Hindlimb muscle (tissue), 1 donor: ENCODE data around the gene RAB9B. TPM values are rescaled to one million over a fixed set of nuclear protein-coding genes. Genes with fewer than 3 reads are reported as not detected.
A peak's percentile ranks its signal among the peaks of the same experiment; 100 is the strongest.

Experiments used
- DNase-seq: peaks from one replicate; pipeline ENCODE4 v3.0.0-alpha.2; 2013
- polyA plus RNA-seq: library from polyadenylated mRNA; unstranded; fragments of 120-200 nt; gene quantifications from one replicate; pipeline ENCODE4 v1.2.1, GENCODE V29; 2013; ENCODE audit not compliant: insufficient read length

Gene RAB9B
- polyA plus RNA-seq, 1 donor = 22.6 TPM

DNA sequence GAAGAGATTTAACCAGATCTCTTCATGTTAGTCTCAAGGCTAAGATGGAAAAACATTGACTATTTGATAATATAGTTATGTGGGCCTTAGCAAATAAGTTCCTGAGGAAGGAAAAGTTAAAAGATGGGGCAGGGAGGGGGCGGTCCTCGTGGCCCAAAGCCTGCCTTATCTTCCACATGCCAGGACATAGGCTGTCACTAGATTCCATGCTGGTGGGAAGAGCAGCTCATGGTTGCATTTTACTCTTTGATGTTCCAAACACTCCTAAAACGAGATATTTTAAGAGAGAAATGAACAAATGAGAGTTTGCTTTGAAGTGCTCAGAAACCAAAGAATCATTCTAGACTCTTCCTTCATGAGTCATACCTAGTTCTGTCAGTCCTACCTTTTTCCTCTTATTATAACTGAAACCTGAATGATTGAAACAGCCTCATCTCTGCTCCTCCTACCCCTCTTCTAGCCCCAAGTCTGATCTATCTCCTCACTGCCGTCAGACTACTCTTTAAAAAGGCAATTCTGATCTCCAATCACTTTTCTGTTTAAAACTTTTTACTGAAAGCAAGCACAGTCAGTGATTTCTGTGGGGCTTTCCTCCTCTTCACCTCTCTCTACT lies 25.1 kb downstream of the RAB9B start:
- no peak for DNase-seq

DNA sequence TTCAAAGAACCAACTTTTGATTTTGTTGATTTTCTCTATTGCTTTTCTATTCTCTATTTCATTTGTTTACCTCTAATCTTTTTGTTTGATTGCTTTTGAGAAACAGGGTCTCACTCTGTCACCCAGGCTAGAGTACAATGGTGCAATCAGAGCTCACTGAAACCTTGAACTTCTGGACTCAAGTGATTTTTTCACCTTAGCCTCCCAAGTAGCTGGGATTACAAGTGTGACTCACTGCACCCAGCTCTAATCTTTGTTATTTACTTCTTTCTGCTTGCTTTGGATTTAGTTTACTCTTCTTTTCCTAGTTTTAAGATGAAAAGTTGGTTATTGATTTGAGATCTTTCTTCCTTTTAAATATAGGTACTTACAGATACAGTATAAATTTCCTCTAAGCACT lies 26.2 kb downstream of the RAB9B start:
- no peak for DNase-seq

DNA sequence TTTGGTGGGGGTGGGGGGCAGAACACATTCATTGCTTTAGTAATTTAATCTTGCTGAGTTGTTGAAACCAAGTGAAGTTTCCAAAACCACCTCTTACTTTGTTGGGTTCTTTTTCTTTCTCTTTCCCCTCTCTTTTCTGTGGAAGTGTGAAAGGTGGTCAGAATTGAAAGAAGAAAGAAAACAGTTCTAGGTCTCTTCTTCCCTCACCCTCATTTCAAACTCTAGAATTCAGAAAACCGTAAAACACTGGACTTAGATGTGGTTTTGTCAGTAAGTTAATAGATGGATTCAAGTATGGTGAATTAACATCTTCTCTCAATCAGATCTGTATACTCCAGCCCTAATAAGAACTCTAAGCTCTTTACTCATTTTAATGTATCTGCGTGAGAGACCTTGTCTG lies 31.7 kb downstream of the RAB9B start:
- DNase-seq = no peak

DNA sequence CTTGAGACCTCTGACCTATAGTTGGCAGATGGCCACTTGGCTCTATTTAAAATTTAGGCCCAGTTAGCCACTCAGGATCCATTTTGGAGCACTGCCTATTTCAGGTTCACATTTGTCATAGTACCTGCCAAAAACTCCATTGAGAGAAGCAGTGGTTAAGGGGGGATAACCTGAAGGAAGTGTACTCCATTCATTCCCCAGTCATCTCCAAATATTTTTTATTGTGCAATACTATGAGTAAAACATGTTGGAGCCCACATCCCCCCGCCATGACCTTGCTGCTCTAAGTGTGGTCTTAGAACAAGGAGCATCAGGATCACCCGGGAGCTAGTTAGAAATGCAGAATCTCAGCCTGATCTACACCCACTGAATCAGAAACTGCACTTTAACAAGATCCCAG lies 34.4 kb downstream of the RAB9B start:
- DNase-seq = no peak

DNA sequence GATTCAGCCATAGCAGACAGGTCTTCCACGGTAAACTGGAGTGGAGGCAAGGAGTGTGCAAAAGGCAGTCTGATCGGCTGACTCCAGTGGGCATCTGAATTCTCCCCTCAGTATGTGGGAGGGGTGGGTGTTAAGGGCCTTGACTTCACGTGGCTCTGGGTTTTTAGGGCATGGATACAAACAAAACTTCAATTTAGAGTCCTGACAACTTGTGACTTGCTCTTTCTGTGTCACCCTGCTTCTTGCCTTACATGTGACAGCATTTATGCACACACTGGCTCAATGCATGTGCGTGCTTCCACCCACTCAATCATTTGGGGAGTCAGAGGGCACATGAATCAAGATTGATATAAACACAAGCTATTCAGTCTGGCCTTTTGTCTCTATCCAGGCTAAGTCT lies 37.9 kb downstream of the RAB9B start:
- no peak for DNase-seq

DNA sequence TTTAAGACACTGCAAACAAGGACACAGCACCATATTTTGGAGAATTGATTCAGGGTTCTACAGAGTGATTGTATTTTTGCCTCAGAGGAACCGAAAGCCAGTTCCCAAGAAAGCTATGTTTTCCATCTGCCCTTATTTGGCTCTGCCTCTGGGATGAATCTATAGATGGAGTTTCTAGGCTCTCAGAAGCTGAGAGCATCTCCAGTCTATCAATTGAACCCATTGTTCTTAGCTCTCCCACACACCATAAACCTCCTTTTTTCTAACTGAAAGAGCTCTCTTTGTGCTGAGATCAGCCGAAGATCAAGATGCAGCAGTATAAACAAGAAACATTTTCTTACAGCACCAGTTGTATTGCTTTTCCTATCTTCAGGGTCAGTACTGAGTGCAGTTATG lies 38.5 kb downstream of the RAB9B start:
- no peak for DNase-seq

DNA sequence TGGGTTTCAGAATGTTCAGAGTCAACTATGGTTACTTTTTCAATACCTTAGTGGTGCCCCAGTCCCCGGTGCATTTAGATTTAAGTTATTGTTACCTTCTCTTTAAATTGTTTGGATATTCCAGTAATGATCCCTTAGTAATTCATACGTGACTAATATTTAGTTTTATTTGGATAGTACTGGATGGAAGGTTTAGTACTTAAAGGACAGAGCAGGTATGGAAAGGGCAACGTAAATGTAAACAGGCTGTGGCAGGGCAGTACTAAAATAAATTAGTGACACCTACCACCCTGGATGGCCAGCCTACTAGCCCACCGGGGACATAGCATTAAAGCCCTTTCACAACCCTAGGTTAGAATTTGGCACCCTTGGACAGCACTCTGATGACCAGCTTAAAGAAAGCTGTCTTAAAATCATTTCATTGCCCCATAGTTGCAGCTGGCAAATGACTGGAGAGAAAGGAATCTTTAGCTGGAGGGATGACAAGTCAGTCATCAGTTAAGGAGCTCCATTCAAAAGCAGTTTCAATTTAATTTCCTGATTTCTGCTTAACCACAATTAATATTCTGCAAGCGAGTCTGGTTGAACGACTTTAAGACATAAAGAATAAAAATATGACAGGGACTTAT lies 39.0 kb downstream of the RAB9B start:
- no peak for DNase-seq

DNA sequence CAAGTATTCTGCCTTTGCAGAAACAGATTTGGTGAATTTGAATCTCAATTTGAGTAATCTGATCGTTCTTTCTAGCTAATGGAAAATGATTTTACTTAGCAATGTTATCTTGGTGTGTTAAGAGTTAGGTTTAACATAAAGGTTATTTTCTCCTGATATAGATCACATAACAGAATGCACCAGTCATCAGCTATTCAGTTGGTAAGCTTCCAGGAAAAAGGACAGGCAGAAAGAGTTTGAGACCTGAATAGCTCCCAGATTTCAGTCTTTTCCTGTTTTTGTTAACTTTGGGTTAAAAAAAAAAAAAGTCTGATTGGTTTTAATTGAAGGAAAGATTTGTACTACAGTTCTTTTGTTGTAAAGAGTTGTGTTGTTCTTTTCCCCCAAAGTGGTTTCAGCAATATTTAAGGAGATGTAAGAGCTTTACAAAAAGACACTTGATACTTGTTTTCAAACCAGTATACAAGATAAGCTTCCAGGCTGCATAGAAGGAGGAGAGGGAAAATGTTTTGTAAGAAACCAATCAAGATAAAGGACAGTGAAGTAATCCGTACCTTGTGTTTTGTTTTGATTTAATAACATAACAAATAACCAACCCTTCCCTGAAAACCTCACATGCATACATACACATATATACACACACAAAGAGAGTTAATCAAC lies 40.1 kb downstream of the RAB9B start:
- no peak for DNase-seq

DNA sequence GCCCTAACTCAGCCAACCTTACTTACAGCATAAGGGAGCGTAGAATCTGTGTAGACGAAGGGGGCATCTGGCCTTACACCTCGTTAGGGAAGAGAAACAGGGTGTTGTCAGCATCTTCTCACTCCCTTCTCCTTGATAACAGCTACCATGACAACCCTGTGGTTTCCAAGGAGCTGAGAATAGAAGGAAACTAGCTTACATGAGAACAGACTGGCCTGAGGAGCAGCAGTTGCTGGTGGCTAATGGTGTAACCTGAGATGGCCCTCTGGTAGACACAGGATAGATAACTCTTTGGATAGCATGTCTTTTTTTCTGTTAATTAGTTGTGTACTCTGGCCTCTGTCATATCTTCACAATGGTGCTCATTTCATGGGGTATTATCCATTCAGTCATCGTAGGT lies 40.8 kb downstream of the RAB9B start:
- no peak for DNase-seq

DNA sequence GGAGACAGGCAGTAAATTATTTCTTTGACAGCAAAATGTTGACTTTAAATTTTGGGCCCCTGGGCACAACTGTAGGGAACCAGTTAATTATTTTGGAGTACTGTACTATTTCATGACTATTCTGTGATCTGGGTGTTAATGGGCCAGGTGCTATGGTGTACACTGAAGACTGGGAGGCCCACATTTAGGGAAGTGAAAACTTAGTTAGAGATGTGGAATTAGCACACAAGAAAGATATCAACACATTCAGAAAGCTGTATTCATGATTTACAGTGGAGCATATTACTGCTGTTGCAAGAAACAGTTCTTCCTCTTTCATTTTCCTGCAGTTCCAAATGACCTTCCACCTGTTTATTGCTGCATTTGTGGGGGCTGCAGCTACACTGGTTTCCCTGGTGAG lies 43.1 kb downstream of the RAB9B start:
- DNase-seq = no peak

DNA sequence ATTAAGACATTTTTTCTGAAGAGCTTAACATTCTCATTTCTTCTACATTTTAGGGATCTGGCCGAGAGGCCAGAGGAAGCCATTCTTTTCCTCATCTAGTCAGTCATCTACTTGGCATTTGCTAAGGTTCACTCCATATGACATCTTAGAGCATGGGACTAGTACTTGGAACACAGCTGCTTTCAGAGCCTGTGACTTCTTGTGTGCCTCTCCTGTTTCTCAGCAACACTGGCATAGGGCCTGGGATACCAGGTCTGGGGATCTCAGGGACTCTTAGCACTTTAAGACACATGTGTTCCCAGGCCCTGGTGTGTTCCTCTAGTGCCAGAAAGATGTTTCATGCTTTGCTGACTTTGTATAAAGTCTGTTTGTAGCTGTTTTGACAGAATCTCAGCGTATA lies 48.1 kb downstream of the RAB9B start:
- DNase-seq = peak; percentile 62

DNA sequence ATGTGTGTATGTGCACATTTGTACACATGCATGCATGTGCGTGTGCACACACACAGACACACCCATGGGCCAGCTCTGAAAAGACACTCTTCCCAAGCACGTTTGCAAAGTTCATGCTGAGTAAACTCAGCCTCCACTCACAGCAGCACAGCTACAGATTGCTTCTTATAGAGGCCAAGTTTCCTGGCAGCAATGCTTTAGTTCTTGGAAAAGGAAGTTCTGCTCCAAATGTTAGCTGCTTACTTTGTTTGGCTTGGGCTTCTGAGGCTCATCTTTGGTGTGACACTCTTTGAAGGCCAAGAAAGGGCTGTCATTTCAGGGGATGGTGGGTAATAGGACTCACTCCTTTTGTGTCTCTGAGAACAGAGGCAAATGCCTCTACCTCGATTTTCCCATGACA lies 48.9 kb downstream of the RAB9B start:
- peak; percentile 74 for DNase-seq

DNA sequence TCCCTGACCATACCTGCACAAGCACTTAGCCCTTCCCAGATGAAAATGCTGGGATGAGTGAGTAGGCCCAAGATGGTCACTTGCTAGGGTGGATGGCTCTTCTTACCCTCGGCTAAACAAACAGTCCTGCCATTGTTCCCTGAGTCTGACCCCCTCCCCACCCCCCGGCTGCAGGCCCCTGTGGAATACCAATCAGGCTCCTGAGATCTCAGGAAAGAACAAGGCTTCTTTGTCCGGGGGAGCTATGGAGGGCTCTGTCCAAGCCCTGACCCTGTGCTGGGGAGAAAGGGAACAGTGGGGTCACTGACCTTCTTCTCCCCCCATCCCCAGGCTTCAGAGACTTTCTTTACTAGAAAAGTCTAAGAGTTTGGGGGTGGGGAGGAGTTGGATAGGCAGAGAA lies 49.4 kb downstream of the RAB9B start:
- no peak for DNase-seq

DNA sequence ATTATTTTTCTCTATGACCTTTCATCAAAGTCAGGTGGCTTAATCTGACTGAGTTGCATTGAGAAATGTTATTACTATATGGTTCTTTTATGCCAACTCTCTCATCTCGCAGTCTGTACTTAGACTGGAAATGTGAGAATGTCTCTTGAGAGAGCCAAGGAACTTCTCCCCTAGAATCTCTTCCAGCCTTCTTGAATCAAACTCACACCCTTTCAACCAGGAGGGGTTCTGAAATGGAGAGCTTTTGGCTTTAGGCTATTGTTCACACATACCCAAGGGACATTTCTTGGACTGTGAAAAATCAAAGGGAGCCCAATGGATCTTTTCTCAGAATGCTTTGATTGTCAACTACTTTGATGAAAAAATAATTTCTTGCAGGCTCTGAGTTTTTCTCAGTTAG lies 50.4 kb downstream of the RAB9B start:
- no peak for DNase-seq

DNA sequence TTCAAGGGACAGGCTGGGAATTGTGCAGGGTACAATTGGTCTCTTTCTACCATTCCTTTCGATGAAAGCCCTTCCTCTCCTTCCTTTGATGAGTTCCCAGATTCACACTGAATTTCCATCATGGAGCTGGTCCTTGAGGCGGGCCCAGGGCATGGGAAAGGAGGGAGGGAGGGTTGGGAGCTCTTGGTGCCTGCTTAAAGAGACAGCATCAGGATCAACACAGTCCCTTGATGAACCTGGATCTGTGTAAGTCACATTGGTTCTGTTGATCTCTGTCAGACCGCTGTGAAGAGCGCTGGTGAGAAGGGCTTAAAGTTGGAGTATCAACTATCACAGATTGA lies 51.0 kb downstream of the RAB9B start:
- DNase-seq = no peak

DNA sequence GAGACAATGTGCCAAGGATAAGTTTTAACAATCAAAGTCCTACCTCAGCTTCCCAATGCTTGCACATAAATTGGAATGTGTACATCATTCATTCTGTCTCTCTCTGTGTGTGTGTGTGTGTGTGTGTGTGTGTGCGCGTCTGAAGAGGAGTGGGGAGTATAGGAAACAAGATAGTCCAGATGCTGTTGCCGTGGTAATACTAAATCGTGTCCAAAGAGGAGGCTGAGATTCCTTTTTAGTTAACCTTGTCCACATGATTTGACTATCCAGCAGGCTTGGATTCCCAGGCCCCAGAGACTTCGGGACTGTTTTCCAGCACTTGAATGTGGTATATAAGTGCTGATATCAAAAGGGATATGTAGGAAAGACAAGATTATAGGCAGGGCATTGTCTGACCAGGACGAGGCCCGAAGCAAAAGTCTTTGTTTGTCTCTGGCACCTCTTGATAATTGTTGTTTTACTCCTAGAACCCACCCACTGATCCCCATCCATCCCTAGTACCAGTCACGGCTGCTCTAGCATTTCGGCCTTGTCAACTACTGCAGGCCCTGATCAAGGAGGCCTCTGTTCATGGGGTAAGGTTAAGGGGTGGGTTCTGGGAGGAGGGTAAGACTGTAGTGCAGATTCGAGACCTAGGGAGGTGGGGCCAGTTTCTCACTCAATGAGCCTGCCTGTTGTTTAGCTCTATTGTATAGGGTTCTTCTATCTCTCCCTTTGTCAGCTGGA lies 51.6 kb downstream of the RAB9B start:
- DNase-seq = no peak

DNA sequence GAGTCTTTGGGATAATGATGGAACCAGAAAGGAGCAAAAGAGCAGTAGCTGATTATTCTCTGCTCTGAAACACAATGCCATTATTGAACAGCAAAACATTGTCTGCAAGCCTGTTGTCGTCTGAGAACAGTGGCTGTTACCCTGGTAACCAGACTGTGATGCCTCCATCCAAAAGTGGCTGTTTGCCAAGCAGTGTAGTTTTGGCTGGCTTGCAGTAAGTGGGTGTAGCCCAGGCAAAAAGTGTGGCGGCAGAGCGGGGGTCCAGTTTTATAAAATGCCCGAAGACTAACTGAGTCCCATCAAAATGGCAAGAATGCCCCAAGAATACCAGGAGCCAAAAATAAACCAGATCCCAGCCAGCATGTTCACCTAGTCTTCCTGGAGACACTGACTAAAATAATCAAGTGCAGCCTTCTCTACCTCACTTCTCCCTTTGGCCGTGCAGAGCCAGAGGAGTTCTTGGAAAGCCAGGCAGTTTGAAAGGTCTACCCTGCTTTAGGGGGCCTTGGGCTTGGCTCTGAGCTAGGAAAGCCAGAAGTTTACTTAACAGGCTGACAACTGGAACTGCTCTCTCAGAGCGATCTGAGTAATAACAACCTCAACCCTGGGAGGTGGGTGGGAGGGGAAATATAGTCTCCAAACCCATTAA lies 52.8 kb downstream of the RAB9B start:
- no peak for DNase-seq

DNA sequence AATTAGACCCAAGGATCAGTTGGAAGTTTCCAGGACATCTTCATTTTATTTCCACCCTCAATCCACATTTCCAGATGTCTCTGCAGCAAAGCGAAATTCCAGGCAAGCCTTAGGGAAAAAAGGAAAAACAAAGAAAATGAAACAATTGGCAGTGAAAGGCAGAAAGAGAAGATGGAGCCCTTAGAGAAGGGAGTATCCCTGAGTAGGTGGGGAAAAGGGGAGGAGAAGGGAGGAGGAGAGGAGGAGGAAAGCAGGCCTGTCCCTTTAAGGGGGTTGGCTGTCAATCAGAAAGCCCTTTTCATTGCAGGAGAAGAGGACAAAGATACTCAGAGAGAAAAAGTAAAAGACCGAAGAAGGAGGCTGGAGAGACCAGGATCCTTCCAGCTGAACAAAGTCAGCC lies 55.5 kb downstream of the RAB9B start, which contains the start of gene PLP1:
PLP1 (plus strand) TSS at position 295 of the 400 bp plus-strand sequence. CDS start 156 bp downstream, outside the sequence.
- DNase-seq = peak; percentile 77

DNA sequence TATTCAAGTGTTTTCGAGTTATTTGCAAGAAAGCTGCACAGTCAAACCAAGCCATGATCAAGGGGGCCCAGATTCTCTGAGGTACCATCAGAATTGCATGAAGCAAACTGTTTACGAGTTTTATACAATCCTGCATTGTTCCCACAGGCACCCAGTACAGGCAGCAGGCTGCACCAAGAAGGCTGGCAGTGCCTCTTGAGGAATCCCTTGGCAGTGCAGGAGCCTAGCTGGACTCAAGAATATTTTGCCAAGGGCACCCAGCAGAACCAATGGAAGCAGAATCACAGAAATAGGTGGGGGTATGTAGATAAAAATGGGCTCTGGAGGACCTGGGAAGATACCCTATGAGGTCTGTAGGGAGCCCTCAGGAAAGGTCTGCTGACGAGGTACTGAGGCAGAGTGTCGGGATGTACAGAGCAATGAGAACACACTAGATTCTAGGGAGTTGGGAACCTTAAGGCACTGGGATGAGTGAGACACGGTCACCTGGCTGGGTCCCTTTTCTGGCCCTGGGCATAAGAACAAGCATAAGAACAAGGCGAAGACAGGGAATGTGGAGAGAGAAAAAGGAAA lies 57.9 kb downstream of the RAB9B start:
- DNase-seq = no peak

DNA sequence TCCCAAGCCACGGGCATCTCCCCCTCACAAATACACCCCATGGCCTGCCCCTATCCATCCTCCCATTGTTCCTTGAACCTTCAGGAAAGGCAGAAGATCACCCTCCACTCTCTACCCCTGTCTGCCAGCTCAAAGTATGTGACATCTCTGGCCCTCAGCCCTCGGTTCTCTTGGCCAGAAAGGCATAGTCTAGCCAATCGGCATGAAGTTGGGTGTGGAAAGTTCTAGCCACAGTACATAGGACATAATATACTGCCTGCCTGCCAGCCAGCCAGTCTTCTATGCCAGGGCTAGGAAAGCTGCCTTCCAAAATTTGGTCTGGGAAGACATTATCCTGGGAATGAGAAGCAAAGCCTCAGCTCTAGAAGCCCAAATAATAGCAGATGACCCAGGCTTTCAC lies 58.6 kb downstream of the RAB9B start:
- no peak for DNase-seq
